HG03342 (cell line): ENCODE results near the gene FLOT1.
A peak's percentile ranks its signal among the peaks of the same experiment; 100 is the strongest.

Source experiments
- ATAC-seq: cut with Tn5 transposase; IDR thresholded peaks from one replicate; pipeline ENCODE4 v1.9.1; 2021; ENCODE audit warnings: mild to moderate bottlenecking, moderate library complexity; ENCODE audit not compliant: unreplicated experiment

FLOT1 gene

DNA sequence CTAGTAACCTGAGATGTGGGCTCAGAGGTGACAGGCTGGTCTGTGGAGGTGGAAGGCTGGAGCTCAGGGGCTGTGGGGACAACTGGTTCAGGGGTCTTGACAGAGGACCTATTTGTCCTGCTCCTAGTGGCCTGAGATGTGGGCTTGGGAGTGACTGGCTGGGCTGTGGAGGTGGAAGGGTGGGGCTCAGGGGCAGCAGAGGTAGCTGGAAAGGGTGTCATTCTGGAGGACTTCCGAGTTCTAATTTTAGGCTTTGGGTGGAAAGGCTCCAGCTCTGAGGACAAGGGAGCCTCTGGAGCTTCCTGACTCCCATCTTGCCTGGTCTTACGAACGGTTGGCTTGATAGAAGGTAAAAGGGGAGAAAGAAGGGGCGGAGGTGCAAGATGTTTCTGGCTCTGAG is 36.9 kb downstream of the FLOT1 start:
- ATAC-seq, result no peak

DNA sequence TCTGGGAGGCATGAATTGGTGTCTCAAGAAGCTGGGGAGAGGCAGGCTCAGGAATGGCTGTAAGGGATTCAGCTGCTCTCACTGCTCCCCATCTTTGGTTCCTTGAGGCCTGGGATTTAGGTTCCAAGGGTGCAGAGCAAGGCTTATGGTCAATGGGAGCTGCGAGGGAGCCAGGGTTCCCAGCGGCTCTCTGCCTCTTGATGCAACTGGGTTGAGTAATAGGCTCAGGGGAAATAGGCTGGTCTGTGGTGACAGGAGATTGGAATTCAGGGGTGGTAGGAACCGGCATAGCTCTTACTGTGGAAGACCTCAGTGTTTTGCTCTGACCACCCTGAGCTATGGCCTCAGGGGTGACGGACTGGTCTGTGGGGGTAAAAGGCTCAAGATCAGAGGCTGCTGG is 38.7 kb downstream of the FLOT1 start:
- no peak for ATAC-seq

DNA sequence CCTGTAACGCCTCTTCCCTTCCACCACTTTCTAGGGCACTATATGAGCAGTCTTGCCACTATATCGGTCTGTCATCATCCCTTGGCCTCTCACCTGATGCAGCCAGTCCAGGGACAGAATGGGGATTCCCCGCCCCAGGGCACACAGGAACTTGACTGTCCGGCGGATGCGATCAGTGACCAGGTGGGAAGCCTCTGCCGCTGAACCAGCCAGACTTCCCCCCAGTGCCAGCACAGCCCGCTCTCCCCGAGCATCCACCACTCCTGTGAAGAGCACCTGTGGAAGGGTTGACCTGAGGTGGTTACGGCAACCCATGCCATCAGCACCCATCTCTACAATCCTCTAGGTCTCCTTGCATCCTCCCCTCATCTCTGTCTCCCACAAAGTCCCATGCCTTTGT is 39.5 kb downstream of the FLOT1 start:
- ATAC-seq, result no peak

GRCh38 chr6:30700340-30700739 is 42.1 kb downstream of the FLOT1 start:
- no peak for ATAC-seq

DNA sequence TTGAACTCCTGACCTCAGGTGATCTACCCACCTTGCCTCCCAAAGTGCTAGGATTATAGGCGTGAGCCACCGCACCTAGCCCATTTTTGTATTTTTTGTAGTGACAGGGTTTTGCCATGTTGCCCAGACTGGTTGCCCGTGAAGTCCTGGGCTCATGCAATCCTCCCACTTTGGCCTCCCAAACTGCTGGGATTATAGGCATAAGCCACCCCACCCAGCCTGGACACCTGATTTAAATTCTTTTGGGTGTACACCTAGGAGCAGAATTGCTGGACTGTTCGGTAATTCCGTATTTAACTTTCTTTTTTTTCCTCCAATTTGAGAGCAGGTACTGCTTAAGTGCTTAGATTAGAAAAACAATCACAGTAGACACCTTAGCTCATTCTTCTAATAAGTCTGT is 46.1 kb downstream of the FLOT1 start:
- ATAC-seq, result no peak

GRCh38 chr6:30691208-30691847 is 51.2 kb downstream of the FLOT1 start:
- no peak for ATAC-seq

- no peak for ATAC-seq
These were observed 51.9 kb downstream of the FLOT1 start, which contains the start of gene NRM for GRCh38 chr6:30690403-30691207. NRM (minus strand) TSS chr6:30690984; CDS start chr6:30690974, 10 bp downstream.

- ATAC-seq, result no peak
These were observed 52.5 kb downstream of the FLOT1 start for GRCh38 chr6:30689985-30690384.

- no peak for ATAC-seq
These were observed 53.2 kb downstream of the FLOT1 start for GRCh38 chr6:30689022-30689865.

DNA sequence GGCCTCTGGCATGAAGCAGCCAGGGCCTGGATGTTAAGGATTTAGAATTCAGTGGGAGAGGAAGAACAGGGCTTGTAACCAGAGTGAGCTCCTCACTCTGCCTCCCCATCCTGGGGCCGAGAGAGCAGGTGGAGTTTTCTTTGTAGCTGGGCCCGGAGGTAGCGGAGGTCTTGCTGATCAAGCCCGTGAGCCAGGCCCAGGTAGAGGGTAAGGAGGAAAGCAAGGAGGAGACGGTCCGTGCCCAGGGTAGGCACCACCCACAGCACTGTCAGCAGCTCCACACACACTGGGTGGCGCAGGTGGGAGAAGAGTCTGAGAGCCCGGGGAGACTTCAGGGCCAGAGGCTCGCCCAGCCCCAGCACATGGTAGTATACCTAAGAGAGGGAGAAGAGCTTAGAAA is 53.9 kb downstream of the FLOT1 start:
- ATAC-seq, result no peak

- ATAC-seq, result no peak
These were observed 54.6 kb downstream of the FLOT1 start for GRCh38 chr6:30687659-30688431.

GRCh38 chr6:30686908-30687658 is 55.4 kb downstream of the FLOT1 start:
- peak; percentile 45 for ATAC-seq

GRCh38 chr6:30686009-30686907 is 56.2 kb downstream of the FLOT1 start, which contains the start of gene PPP1R18:
PPP1R18 (minus strand) TSS chr6:30686645; CDS start chr6:30686018, 627 bp downstream.
- no peak for ATAC-seq

DNA sequence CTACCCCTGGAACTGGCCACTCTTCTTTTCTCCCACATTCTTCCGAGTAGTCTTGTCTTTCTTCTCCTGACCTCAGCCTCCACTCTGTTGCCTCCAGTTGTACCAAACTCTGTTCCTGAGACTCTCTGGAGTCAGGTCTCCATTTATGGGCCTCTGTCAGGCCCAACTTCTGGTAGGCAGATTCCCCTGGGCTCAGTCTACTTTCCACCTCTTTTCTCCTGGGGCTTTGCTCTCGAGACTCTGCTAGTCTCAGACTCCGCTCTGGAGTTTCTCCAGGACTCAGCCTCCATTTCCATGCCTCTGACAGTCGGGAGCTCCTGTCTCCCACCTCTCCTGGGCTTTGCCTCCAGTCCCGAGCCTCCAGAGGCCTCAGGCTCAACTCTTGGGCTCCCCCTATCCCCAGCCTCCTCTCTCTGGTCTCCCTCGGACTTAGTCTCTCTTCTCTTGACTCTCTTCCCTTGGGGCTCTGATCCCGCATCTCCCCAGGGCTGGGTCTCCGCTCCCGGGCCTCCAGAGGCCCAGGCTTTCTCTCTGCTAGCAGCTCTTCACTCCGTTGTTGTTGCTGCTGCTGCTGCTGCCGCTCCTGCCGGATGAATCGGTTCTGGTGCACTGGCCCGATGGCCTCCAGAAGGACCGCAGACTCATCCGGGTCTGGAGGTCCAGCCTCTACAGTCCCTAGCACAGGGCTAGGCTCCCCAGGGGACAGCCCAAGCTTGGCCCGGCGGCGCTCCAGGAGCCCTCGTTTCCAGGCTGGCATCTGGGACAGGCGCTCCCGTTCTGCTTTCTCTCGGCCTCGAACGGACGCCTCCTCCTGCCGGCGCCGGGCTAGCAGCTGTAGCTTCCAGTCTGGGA is 57.1 kb downstream of the FLOT1 start:
- no peak for ATAC-seq

- no peak for ATAC-seq
These were observed 57.9 kb downstream of the FLOT1 start for GRCh38 chr6:30684386-30685156.

DNA sequence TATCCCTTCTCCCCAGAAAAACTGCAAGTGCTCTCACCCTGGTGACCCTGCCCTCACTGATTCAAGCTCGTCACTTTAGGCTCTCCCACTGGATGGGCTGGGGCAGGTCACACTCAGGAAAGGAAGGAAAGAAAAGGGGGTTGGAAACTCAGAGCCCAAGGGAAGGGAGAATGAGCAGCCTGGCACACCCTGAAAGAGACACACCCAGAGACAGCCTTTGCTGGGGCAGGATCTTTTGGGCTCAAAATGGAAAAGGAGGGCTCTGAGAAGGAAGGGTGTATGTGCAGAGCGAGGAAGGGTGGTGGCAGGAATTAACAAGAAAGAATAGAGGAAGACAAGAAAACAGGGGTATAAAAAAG is 58.5 kb downstream of the FLOT1 start:
- no peak for ATAC-seq
